K562 (cell line): Measurements from ENCODE around the gene TIPIN. TPM values are rescaled to one million over a fixed set of nuclear protein-coding genes. Genes with fewer than 3 reads are reported as not detected.

Experiments used
- ADNP ChIP-seq: fragments of 200-800 bp; sonication (Bioruptor generic); IDR thresholded peaks from 2 replicates; pipeline ENCODE4 v1.6.1; 2016; ENCODE audit warnings: missing genetic modification characterization, missing compliant biosample characterization
- CBFA2T3 ChIP-seq: fragments of 450-650 bp; IDR thresholded peaks from 2 replicates; pipeline ENCODE4 v1.6.1; 2017
- CBX5 ChIP-seq: IDR thresholded peaks from 2 replicates; pipeline ENCODE4 v1.6.1; 2014; ENCODE audit warnings: low read depth, borderline replicate concordance
- HMGXB4 ChIP-seq: sonication (generic); formaldehyde crosslinking; IDR thresholded peaks from 2 replicates; pipeline ENCODE4 v1.8.1; 2023; ENCODE audit warnings: mild to moderate bottlenecking, missing genetic modification reagents
- HNRNPK ChIP-seq: fragments of 200-400 bp; formaldehyde crosslinking; IDR thresholded peaks from one replicate; pipeline ENCODE4 v1.6.1; 2018; ENCODE audit warnings: mild to moderate bottlenecking, low read depth, low read length; ENCODE audit not compliant: poor library complexity, severe bottlenecking
- LCOR ChIP-seq: sonication (generic); formaldehyde crosslinking; IDR thresholded peaks from 2 replicates; pipeline ENCODE4 v1.8.0; 2022; ENCODE audit warnings: mild to moderate bottlenecking, missing genetic modification reagents
- PREB ChIP-seq: sonication (generic); formaldehyde crosslinking; IDR thresholded peaks from 2 replicates; pipeline ENCODE4 v1.8.1; 2023; ENCODE audit warnings: mild to moderate bottlenecking, missing genetic modification reagents
- SMARCE1 ChIP-seq: fragments of 450-650 bp; IDR thresholded peaks from 2 replicates; pipeline ENCODE4 v1.7.1; 2016; ENCODE audit warnings: mild to moderate bottlenecking
- TSHZ1 ChIP-seq: fragments of 250-450 bp; sonication (Bioruptor Pico); IDR thresholded peaks from 2 replicates; pipeline ENCODE4 v1.4.0; 2020; ENCODE audit warnings: mild to moderate bottlenecking, moderate library complexity
- ZBTB5 ChIP-seq: fragments of 450-650 bp; IDR thresholded peaks from 2 replicates; pipeline ENCODE4 v1.6.1; 2017; ENCODE audit warnings: antibody characterized with exemption
- ZEB2 ChIP-seq: fragments of 450-650 bp; IDR thresholded peaks from 2 replicates; pipeline ENCODE4 v1.6.1; 2016
- ZNF143 ChIP-seq: sonication (generic); formaldehyde crosslinking; IDR thresholded peaks from 2 replicates; pipeline ENCODE4 v1.9.0; 2022; ENCODE audit warnings: mild to moderate bottlenecking, missing genetic modification reagents
- ZNF274 ChIP-seq: IDR thresholded peaks from 2 replicates; pipeline ENCODE4 v1.6.1; 2011; ENCODE audit warnings: low read depth, mild to moderate bottlenecking, low read length, moderate library complexity, borderline replicate concordance
- ZNF347 ChIP-seq: fragments of 450-650 bp; formaldehyde crosslinking; IDR thresholded peaks from 2 replicates; pipeline ENCODE4 v1.4.0; 2020; ENCODE audit warnings: low read depth, mild to moderate bottlenecking, moderate library complexity
- ZNF695 ChIP-seq: fragments of 450-650 bp; formaldehyde crosslinking; IDR thresholded peaks from 2 replicates; pipeline ENCODE4 v1.4.0; 2020; ENCODE audit warnings: mild to moderate bottlenecking, moderate library complexity
- ZNF696 ChIP-seq: fragments of 250-450 bp; sonication (Bioruptor Pico); conservative IDR thresholded peaks from 2 replicates; pipeline ENCODE4 v1.4.0; 2020; ENCODE audit warnings: mild to moderate bottlenecking, moderate library complexity
- ZNF699 ChIP-seq: fragments of 250-450 bp; sonication (Bioruptor Pico); IDR thresholded peaks from 2 replicates; pipeline ENCODE4 v1.8.0; 2021; ENCODE audit warnings: mild to moderate bottlenecking, moderate library complexity; ENCODE audit not compliant: insufficient replicate concordance
- polyA plus RNA-seq, 8 experiments: library from polyadenylated mRNA; depleted of rRNA in 4 of 8; stranded (reverse) in 5 of 8; unstranded in 3 of 8; fragments of >200 nt; fragmentation: Nextera tagmentation in 2 of 8; fragmentation: Illumina TruSeq in 1 of 8; extraction: Ambion mirVana in 2 of 8; extraction: Trizol in 1 of 8; gene quantifications; 2 replicates each; pipeline versions ENCODE4 v1.2.1 to v1.2.3, GENCODE V29; 2011 to 2014; ENCODE audit warnings: inconsistent platforms in 1 of 8, missing spikeins in 1 of 8
- total RNA-seq, 7 experiments: library from RNA; depleted of rRNA in 6 of 7; stranded (reverse); fragments of >200 nt in 6 of 7; fragmentation: Illumina TruSeq in 2 of 7; extraction: Trizol in 2 of 7; gene quantifications; 2 replicates each; pipeline versions ENCODE4 v1.2.1 to v1.2.3, GENCODE V29; 2011 to 2021; ENCODE audit warnings: low replicate concordance in 1 of 7

The TIPIN gene
- total and polyA plus RNA-seq, 9 of the 15 experiments (the other 6 are each of a cell fraction or from before 2014, with no cell fraction given): 22.9 to 61.4 (median 42.0) TPM

- TF ChIP-seq ZBTB5 (0 out of 2 replicates have a peak, but pooled peaks have one; percentile 17), HNRNPK (no peak), PREB (no peak), HMGXB4 (CRISPR knock-in tag) (no peak), ZEB2 (no peak), CBX5 (no peak), LCOR (peak; percentile 86), ZNF347 (CRISPR knock-in tag) (no peak), ZNF274 (no peak), ZNF695 (CRISPR knock-in tag) (no peak), ZNF699 (CRISPR knock-in tag) (no peak), TSHZ1 (no peak), CBFA2T3 (no peak), ZNF696 (CRISPR knock-in tag) (no peak), SMARCE1 (peak; percentile 36), ZNF143 (no peak), ADNP (tag) (no peak)
Measured at GRCh38 chr15:66356359-66357236, at the start of gene TIPIN (continued).
